Astrocyte (in vitro differentiated cells and primary cell): ENCODE results near the gene CDH26. TPM values are rescaled to one million over a fixed set of nuclear protein-coding genes. Genes with fewer than 3 reads are reported as not detected.

Experiments used
- DNase-seq: peaks from one replicate; pipeline ENCODE4 v3.0.0-alpha.2; 2010; ENCODE audit warnings: low read depth
- FAIRE-seq: peaks from 2 replicates; lab custom pipeline; 2011; peaks lifted over from hg19 to GRCh38; lab: Jason Lieb, UNC
- H2AFZ ChIP-seq: 2 replicates; pipeline ENCODE4 v1.6.0; 2012; ENCODE audit warnings: low read depth, low read length, inconsistent platforms
- H3K27ac ChIP-seq: 2 replicates; pipeline ENCODE4 v1.5.1; 2011; ENCODE audit warnings: low read depth, low read length, inconsistent platforms
- H3K27me3 ChIP-seq: 2 replicates; pipeline ENCODE4 v1.6.0; 2011; ENCODE audit warnings: low read length, inconsistent platforms; ENCODE audit not compliant: insufficient read depth
- H3K36me3 ChIP-seq: 2 replicates; pipeline ENCODE4 v1.5.1; 2011; ENCODE audit warnings: low read length, inconsistent platforms; ENCODE audit not compliant: insufficient read depth
- H3K4me1 ChIP-seq: 2 replicates; pipeline ENCODE4 v1.5.1; 2011; ENCODE audit warnings: low read length, inconsistent platforms; ENCODE audit not compliant: insufficient read depth
- H3K4me2 ChIP-seq: 2 replicates; pipeline ENCODE4 v1.6.0; 2012; ENCODE audit warnings: low read length, inconsistent platforms
- H3K4me3 ChIP-seq: 2 replicates; pipeline ENCODE4 v1.5.1; 2011; ENCODE audit warnings: low read depth, mild to moderate bottlenecking, low read length, inconsistent platforms; ENCODE audit not compliant: insufficient read depth
- H3K79me2 ChIP-seq: 2 replicates; pipeline ENCODE4 v1.6.0; 2012; ENCODE audit warnings: mild to moderate bottlenecking, low read length, inconsistent platforms; ENCODE audit not compliant: insufficient read depth
- H3K9ac ChIP-seq: 2 replicates; pipeline ENCODE4 v1.6.0; 2012; ENCODE audit warnings: mild to moderate bottlenecking, low read length, inconsistent platforms
- H3K9me3 ChIP-seq: 2 replicates; pipeline ENCODE4 v1.5.1; 2012; ENCODE audit warnings: low read depth, mild to moderate bottlenecking, low read length, inconsistent platforms; ENCODE audit not compliant: insufficient read depth
- H4K20me1 ChIP-seq: 2 replicates; pipeline ENCODE4 v1.6.0; 2012; ENCODE audit warnings: low read length, inconsistent platforms; ENCODE audit not compliant: insufficient read depth
- H3K27ac Mint-ChIP-seq: one replicate; pipeline ENCODE4 v1.8.0; 2021; ENCODE audit warnings: mild to moderate bottlenecking, mixed read lengths; ENCODE audit not compliant: unreplicated experiment
- H3K27me3 Mint-ChIP-seq: one replicate; pipeline ENCODE4 v1.8.0; 2021; ENCODE audit warnings: low read depth, mixed read lengths; ENCODE audit not compliant: unreplicated experiment
- H3K36me3 Mint-ChIP-seq: one replicate; pipeline ENCODE4 v1.8.0; 2021; ENCODE audit warnings: low read depth, mixed read lengths; ENCODE audit not compliant: unreplicated experiment
- H3K4me1 Mint-ChIP-seq: one replicate; pipeline ENCODE4 v1.8.0; 2021; ENCODE audit warnings: low read depth, mixed read lengths; ENCODE audit not compliant: unreplicated experiment
- H3K4me3 Mint-ChIP-seq: one replicate; pipeline ENCODE4 v1.8.0; 2021; ENCODE audit warnings: mild to moderate bottlenecking, moderate library complexity, mixed read lengths; ENCODE audit not compliant: unreplicated experiment
- H3K9me3 Mint-ChIP-seq: one replicate; pipeline ENCODE4 v1.8.0; 2021; ENCODE audit warnings: mild to moderate bottlenecking, mixed read lengths; ENCODE audit not compliant: unreplicated experiment
- CTCF ChIP-seq: IDR thresholded peaks from 2 replicates; pipeline ENCODE4 v1.5.1; 2011; ENCODE audit warnings: low read depth, mild to moderate bottlenecking, inconsistent platforms, low read length, moderate library complexity; ENCODE audit not compliant: insufficient read depth
- EZH2 ChIP-seq: IDR thresholded peaks from 2 replicates; pipeline ENCODE4 v1.6.1; 2012; ENCODE audit warnings: mild to moderate bottlenecking, low read length, inconsistent platforms; ENCODE audit not compliant: insufficient read depth
- total RNA-seq: library from RNA; stranded (reverse); gene quantifications from 2 replicates; pipeline ENCODE4 v1.2.1, GENCODE V29; 2021

CDH26 gene
- total RNA-seq, 1 donor from 2014 or later: 0.34 TPM

GRCh38 chr20:59997896-59998295, 39.7 kb downstream of the CDH26 start:
- H3K36me3 ChIP-seq: no peaks in the 10 kb centered on the region
- H3K9me3 Mint-ChIP-seq: peaks cover 4% of the 10 kb centered on the region
- no peak overlapping the region for H3K9ac ChIP-seq
- no peaks in the 10 kb centered on the region for H3K27me3 ChIP-seq
- no peak overlapping the region for H3K27ac ChIP-seq
- H3K9me3 ChIP-seq: no peaks in the 10 kb centered on the region
- DNase-seq (no peak), FAIRE-seq (no peak)
- H3K27ac Mint-ChIP-seq: no peak overlapping the region
- H3K27me3 Mint-ChIP-seq: peaks cover 5% of the 10 kb centered on the region
- H3K4me3 ChIP-seq: no peak overlapping the region
- no peak overlapping the region for H2AFZ ChIP-seq
- no peaks in the 10 kb centered on the region for H4K20me1 ChIP-seq
- H3K4me1 ChIP-seq: no peaks in the 10 kb centered on the region
- H3K36me3 Mint-ChIP-seq: no peaks in the 10 kb centered on the region
- H3K4me3 Mint-ChIP-seq: no peak overlapping the region
- no peaks in the 10 kb centered on the region for H3K79me2 ChIP-seq
- peaks cover 12% of the 10 kb centered on the region for H3K4me1 Mint-ChIP-seq
- H3K4me2 ChIP-seq: no peak overlapping the region
- no peak for TF ChIP-seq CTCF

- no peak overlapping the region for H3K27ac ChIP-seq
- peak overlapping the region; percentile 69 for H3K27ac Mint-ChIP-seq
Measured at GRCh38 chr20:59999502-59999901, 41.3 kb downstream of the CDH26 start.

More at GRCh38 chr20:59999502-59999901, 41.3 kb downstream of the CDH26 start:
- no peaks in the 10 kb centered on the region for H3K4me1 ChIP-seq
- Mint-ChIP-seq H3K27me3 (peaks cover 5% of the 10 kb centered on the region), H3K4me3 (no peak overlapping the region), H3K9me3 (peaks cover 2% of the 10 kb centered on the region), H3K36me3 (no peaks in the 10 kb centered on the region), H3K4me1 (peaks cover 12% of the 10 kb centered on the region)
- no peak overlapping the region for H3K4me2 ChIP-seq
- H3K4me3 ChIP-seq: no peak overlapping the region
- DNase-seq: no peak
- H3K27me3 ChIP-seq: no peaks in the 10 kb centered on the region
- H3K79me2 ChIP-seq: no peaks in the 10 kb centered on the region
- H2AFZ ChIP-seq: no peak overlapping the region
- H3K9me3 ChIP-seq: no peaks in the 10 kb centered on the region
- no peak for FAIRE-seq
- H4K20me1 ChIP-seq: no peaks in the 10 kb centered on the region
- no peaks in the 10 kb centered on the region for H3K36me3 ChIP-seq
- TF ChIP-seq EZH2 (no peak), CTCF (no peak)
- no peak overlapping the region for H3K9ac ChIP-seq
